WTC11 (cell line): ENCODE measurements around the gene PRR5L. TPM values are rescaled to one million over a fixed set of nuclear protein-coding genes. Genes with fewer than 3 reads are reported as not detected.

ENCODE experiments used
- ATAC-seq: fragments of 200-7000 bp; cut with Tn5 transposase; 2 replicates; pipeline ENCODE4 v1.10.0; 2021; ENCODE audit warnings: mild to moderate bottlenecking, moderate library complexity
- CTCF ChIA-PET: fragments of 300-600 bp; sonication (Branson Sonifier 250); formaldehyde crosslinking; loops from one replicate; lab custom pipeline; 2021; ENCODE audit warnings: antibody characterized with exemption; lab: Charles Lee
- POLR2A ChIA-PET: fragments of 350-600 bp; sonication (Branson Sonifier 250); formaldehyde crosslinking; loops from one replicate; lab custom pipeline; 2021; ENCODE audit warnings: antibody characterized with exemption; lab: Charles Lee
- DNase-seq: peaks from one replicate; pipeline ENCODE4 v3.0.0; 2021; ENCODE audit warnings: low spot score
- H3K27ac Mint-ChIP-seq: 2 replicates; pipeline ENCODE4 v1.8.0; 2021; ENCODE audit warnings: mixed read lengths
- H3K27me3 Mint-ChIP-seq: 2 replicates; pipeline ENCODE4 v1.8.0; 2021; ENCODE audit warnings: low read depth, mild to moderate bottlenecking, moderate library complexity, mixed read lengths
- H3K36me3 Mint-ChIP-seq: 2 replicates; pipeline ENCODE4 v1.8.0; 2021; ENCODE audit warnings: mixed read lengths
- H3K4me1 Mint-ChIP-seq: 2 replicates; pipeline ENCODE4 v1.8.0; 2022; ENCODE audit warnings: mixed read lengths
- H3K4me3 Mint-ChIP-seq: 2 replicates; pipeline ENCODE4 v1.8.0; 2021; ENCODE audit warnings: mild to moderate bottlenecking, moderate library complexity, mixed read lengths
- H3K9me3 Mint-ChIP-seq: 2 replicates; pipeline ENCODE4 v1.8.0; 2021; ENCODE audit warnings: mixed read lengths
- CBFB ChIP-seq: sonication (generic); formaldehyde crosslinking; IDR thresholded peaks from 2 replicates; pipeline ENCODE4 v1.8.1; 2022; ENCODE audit warnings: mild to moderate bottlenecking, low read depth, missing genetic modification reagents
- CREB1 ChIP-seq: sonication (generic); formaldehyde crosslinking; IDR thresholded peaks from 2 replicates; pipeline ENCODE4 v1.8.0; 2023; ENCODE audit warnings: mild to moderate bottlenecking, missing genetic modification reagents
- ETV6 ChIP-seq: sonication (generic); formaldehyde crosslinking; IDR thresholded peaks from 2 replicates; pipeline ENCODE4 v1.8.1; 2022; ENCODE audit warnings: mild to moderate bottlenecking, missing genetic modification reagents
- FOXJ3 ChIP-seq: sonication (generic); formaldehyde crosslinking; IDR thresholded peaks from 2 replicates; pipeline ENCODE4 v1.9.0; 2021; ENCODE audit warnings: missing genetic modification reagents, mild to moderate bottlenecking, borderline replicate concordance
- FOXK1 ChIP-seq: sonication (generic); formaldehyde crosslinking; IDR thresholded peaks from 2 replicates; pipeline ENCODE4 v1.8.0; 2022; ENCODE audit warnings: mild to moderate bottlenecking, moderate library complexity, missing genetic modification reagents
- HMGA2 ChIP-seq: fragments of 250-450 bp; sonication (Bioruptor Pico); IDR thresholded peaks from 2 replicates; pipeline ENCODE4 v1.4.0; 2021; ENCODE audit warnings: mild to moderate bottlenecking, moderate library complexity
- IRF2 ChIP-seq: sonication (generic); formaldehyde crosslinking; IDR thresholded peaks from 2 replicates; pipeline ENCODE4 v1.8.0; 2022; ENCODE audit warnings: low read depth, missing genetic modification reagents, borderline replicate concordance
- JUN ChIP-seq: sonication (generic); formaldehyde crosslinking; IDR thresholded peaks from 2 replicates; pipeline ENCODE4 v1.8.0; 2023; ENCODE audit warnings: mild to moderate bottlenecking, missing genetic modification reagents
- MXD4 ChIP-seq: fragments of 250-450 bp; sonication (Bioruptor Pico); IDR thresholded peaks from 2 replicates; pipeline ENCODE4 v1.8.0; 2021; ENCODE audit warnings: mild to moderate bottlenecking, moderate library complexity, borderline replicate concordance
- MYBL2 ChIP-seq: sonication (generic); formaldehyde crosslinking; IDR thresholded peaks from 2 replicates; pipeline ENCODE4 v1.8.1; 2023; ENCODE audit warnings: mild to moderate bottlenecking, moderate library complexity, missing genetic modification reagents
- NR2C2 ChIP-seq: sonication (generic); formaldehyde crosslinking; IDR thresholded peaks from 2 replicates; pipeline ENCODE4 v1.8.0; 2022; ENCODE audit warnings: mild to moderate bottlenecking, missing genetic modification reagents
- OVOL2 ChIP-seq: fragments of 250-450 bp; sonication (Bioruptor Pico); IDR thresholded peaks from 2 replicates; pipeline ENCODE4 v1.9.0; 2021; ENCODE audit warnings: mild to moderate bottlenecking, borderline replicate concordance
- SOX15 ChIP-seq: fragments of 250-450 bp; sonication (Bioruptor Pico); IDR thresholded peaks from 2 replicates; pipeline ENCODE4 v1.9.0; 2021; ENCODE audit warnings: mild to moderate bottlenecking
- SP1 ChIP-seq: sonication (generic); formaldehyde crosslinking; conservative IDR thresholded peaks from 2 replicates; pipeline ENCODE4 v1.8.1; 2022; ENCODE audit warnings: missing genetic modification reagents
- TCF7 ChIP-seq: sonication (generic); formaldehyde crosslinking; IDR thresholded peaks from 2 replicates; pipeline ENCODE4 v1.8.0; 2022; ENCODE audit warnings: mild to moderate bottlenecking, low read depth, missing genetic modification reagents, moderate library complexity
- ZBTB21 ChIP-seq: sonication (generic); formaldehyde crosslinking; IDR thresholded peaks from 2 replicates; pipeline ENCODE4 v1.8.1; 2023; ENCODE audit warnings: mild to moderate bottlenecking, missing genetic modification reagents, borderline replicate concordance
- ZNF232 ChIP-seq: sonication (generic); formaldehyde crosslinking; IDR thresholded peaks from 2 replicates; pipeline ENCODE4 v1.8.0; 2022; ENCODE audit warnings: mild to moderate bottlenecking, missing genetic modification reagents
- ZNF396 ChIP-seq: fragments of 250-450 bp; sonication (Bioruptor Pico); IDR thresholded peaks from 2 replicates; pipeline ENCODE4 v1.8.0; 2021; ENCODE audit warnings: mild to moderate bottlenecking, moderate library complexity, borderline replicate concordance
- ZNF416 ChIP-seq: fragments of 250-450 bp; sonication (Bioruptor Pico); IDR thresholded peaks from 2 replicates; pipeline ENCODE4 v1.9.0; 2021; ENCODE audit warnings: mild to moderate bottlenecking, inconsistent platforms
- total RNA-seq: library from RNA; stranded (reverse); gene quantifications from 3 replicates; pipeline ENCODE4 v1.2.3, GENCODE V29; 2021
- TF ChIP-seq, protein P1 (sequence below): sonication (generic); formaldehyde crosslinking; IDR thresholded peaks from 2 replicates; pipeline ENCODE4 v1.8.0; 2022; ENCODE audit warnings: mild to moderate bottlenecking, missing genetic modification reagents
- TF ChIP-seq, protein P2 (sequence below): sonication (generic); formaldehyde crosslinking; IDR thresholded peaks from 2 replicates; pipeline ENCODE4 v1.8.1; 2022; ENCODE audit warnings: low read depth, missing genetic modification reagents, borderline replicate concordance
- TF ChIP-seq, protein P3 (sequence below): fragments of 250-450 bp; sonication (Bioruptor Pico); IDR thresholded peaks from 2 replicates; pipeline ENCODE4 v2.1.2; 2022; ENCODE audit warnings: mild to moderate bottlenecking, moderate library complexity
- TF ChIP-seq, protein P4 (sequence below): sonication (generic); formaldehyde crosslinking; IDR thresholded peaks from 2 replicates; pipeline ENCODE4 v1.8.1; 2022; ENCODE audit warnings: missing genetic modification reagents, borderline replicate concordance
- TF ChIP-seq, protein P5 (sequence below): sonication (generic); formaldehyde crosslinking; IDR thresholded peaks from 2 replicates; pipeline ENCODE4 v1.8.0; 2022; ENCODE audit warnings: mild to moderate bottlenecking, missing genetic modification reagents
- TF ChIP-seq, protein P6 (sequence below): sonication (generic); formaldehyde crosslinking; IDR thresholded peaks from 2 replicates; pipeline ENCODE4 v1.8.0; 2023; ENCODE audit warnings: missing genetic modification reagents

Gene PRR5L
- total RNA-seq, 1 experiment from 2014 or later = 3.9 TPM

DNA sequence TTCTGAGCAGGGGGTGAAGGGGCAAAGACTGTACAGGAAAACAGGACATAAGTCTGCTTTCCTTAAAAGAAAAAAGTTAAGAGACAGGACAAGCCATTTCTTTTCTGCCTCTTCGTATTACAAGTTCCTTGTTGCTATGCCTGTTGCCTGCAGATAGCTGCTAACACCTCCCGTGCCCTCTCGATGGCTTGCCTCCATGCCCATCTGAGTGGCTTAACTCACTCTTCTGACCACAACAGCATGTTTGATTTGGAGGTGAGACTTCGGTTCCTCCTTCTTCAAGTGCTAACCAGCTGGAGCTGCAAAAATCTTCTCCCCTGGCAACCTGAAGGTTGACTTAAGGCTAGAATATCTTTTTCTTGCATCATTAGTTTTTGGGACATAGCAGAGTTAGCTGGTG, 103.1 kb downstream of the PRR5L start (continued):
- TF ChIP-seq CREB1 (CRISPR knock-in tag) = no peak
- no peak for TF ChIP-seq IRF2 (CRISPR knock-in tag)
- no peak for TF ChIP-seq CBFB
- TF ChIP-seq MYBL2 (CRISPR knock-in tag) = no peak
- no peak for TF ChIP-seq SOX15 (CRISPR knock-in tag)
- TF ChIP-seq HMGA2 (CRISPR knock-in tag) = no peak
- TF ChIP-seq FOXJ3 (CRISPR knock-in tag) = no peak
- no peak for TF ChIP-seq ETV6 (CRISPR knock-in tag)
- TF ChIP-seq ZNF396 (CRISPR knock-in tag) = no peak
- no peak for TF ChIP-seq OVOL2 (CRISPR knock-in tag)
- TF ChIP-seq, protein P1, sequence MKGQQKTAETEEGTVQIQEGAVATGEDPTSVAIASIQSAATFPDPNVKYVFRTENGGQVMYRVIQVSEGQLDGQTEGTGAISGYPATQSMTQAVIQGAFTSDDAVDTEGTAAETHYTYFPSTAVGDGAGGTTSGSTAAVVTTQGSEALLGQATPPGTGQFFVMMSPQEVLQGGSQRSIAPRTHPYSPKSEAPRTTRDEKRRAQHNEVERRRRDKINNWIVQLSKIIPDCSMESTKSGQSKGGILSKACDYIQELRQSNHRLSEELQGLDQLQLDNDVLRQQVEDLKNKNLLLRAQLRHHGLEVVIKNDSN (CRISPR knock-in tag) = no peak
- TF ChIP-seq MXD4 (CRISPR knock-in tag) = no peak

DNA sequence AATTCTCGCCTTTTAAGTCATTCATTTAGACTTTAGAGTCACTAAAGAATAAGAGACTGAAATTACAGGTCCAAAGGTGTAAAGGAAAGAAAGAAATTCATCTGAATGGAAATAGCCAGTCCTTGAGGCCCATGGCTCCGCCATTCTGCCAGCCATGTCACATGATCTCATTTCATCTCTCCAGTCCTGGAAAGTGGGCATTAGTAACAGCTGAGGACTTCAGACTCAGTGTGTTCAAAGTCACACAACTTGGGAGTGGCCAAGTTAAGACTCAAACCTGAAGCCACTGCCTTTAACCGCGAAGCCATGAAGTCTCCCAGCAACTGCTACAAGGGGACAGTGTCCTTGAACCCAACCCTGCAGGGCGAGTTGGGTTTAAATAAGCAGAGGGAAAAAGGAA, 103.7 kb downstream of the PRR5L start:
- Mint-ChIP-seq H3K36me3 (no peaks in the 10 kb centered on the region), H3K4me1 (no peaks in the 10 kb centered on the region), H3K4me3 (no peak overlapping the region), H3K27ac (no peak overlapping the region), H3K9me3 (no peaks in the 10 kb centered on the region), H3K27me3 (no peaks in the 10 kb centered on the region)
- TF ChIP-seq JUN = no peak
- TF ChIP-seq, protein P2, sequence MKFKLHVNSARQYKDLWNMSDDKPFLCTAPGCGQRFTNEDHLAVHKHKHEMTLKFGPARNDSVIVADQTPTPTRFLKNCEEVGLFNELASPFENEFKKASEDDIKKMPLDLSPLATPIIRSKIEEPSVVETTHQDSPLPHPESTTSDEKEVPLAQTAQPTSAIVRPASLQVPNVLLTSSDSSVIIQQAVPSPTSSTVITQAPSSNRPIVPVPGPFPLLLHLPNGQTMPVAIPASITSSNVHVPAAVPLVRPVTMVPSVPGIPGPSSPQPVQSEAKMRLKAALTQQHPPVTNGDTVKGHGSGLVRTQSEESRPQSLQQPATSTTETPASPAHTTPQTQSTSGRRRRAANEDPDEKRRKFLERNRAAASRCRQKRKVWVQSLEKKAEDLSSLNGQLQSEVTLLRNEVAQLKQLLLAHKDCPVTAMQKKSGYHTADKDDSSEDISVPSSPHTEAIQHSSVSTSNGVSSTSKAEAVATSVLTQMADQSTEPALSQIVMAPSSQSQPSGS (CRISPR knock-in tag) = no peak
- TF ChIP-seq FOXK1 (CRISPR knock-in tag) = no peak
- TF ChIP-seq ZNF232 (CRISPR knock-in tag) = no peak
- no peak for TF ChIP-seq ZBTB21
- TF ChIP-seq NR2C2 = no peak
- TF ChIP-seq, protein P3, sequence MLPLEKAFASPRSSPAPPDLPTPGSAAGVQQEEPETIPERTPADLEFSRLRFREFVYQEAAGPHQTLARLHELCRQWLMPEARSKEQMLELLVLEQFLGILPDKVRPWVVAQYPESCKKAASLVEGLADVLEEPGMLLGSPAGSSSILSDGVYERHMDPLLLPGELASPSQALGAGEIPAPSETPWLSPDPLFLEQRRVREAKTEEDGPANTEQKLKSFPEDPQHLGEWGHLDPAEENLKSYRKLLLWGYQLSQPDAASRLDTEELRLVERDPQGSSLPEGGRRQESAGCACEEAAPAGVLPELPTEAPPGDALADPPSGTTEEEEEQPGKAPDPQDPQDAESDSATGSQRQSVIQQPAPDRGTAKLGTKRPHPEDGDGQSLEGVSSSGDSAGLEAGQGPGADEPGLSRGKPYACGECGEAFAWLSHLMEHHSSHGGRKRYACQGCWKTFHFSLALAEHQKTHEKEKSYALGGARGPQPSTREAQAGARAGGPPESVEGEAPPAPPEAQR (CRISPR knock-in tag) = no peak
- TF ChIP-seq TCF7 (CRISPR knock-in tag) = no peak
- TF ChIP-seq, protein P4, sequence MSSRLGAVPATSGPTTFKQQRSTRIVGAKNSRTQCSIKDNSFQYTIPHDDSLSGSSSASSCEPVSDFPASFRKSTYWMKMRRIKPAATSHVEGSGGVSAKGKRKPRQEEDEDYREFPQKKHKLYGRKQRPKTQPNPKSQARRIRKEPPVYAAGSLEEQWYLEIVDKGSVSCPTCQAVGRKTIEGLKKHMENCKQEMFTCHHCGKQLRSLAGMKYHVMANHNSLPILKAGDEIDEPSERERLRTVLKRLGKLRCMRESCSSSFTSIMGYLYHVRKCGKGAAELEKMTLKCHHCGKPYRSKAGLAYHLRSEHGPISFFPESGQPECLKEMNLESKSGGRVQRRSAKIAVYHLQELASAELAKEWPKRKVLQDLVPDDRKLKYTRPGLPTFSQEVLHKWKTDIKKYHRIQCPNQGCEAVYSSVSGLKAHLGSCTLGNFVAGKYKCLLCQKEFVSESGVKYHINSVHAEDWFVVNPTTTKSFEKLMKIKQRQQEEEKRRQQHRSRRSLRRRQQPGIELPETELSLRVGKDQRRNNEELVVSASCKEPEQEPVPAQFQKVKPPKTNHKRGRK (CRISPR knock-in tag) = no peak
- TF ChIP-seq, protein P5, sequence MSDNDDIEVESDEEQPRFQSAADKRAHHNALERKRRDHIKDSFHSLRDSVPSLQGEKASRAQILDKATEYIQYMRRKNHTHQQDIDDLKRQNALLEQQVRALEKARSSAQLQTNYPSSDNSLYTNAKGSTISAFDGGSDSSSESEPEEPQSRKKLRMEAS (CRISPR knock-in tag) = no peak
- no peak for TF ChIP-seq ZNF416
- no peak for TF ChIP-seq SP1 (CRISPR knock-in tag)
- TF ChIP-seq, protein P6, sequence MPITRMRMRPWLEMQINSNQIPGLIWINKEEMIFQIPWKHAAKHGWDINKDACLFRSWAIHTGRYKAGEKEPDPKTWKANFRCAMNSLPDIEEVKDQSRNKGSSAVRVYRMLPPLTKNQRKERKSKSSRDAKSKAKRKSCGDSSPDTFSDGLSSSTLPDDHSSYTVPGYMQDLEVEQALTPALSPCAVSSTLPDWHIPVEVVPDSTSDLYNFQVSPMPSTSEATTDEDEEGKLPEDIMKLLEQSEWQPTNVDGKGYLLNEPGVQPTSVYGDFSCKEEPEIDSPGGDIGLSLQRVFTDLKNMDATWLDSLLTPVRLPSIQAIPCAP = no peak
- ChIA-PET POLR2A (no interaction called here), CTCF (no interaction called here)
- ATAC-seq = no peak
- no peak for DNase-seq
